BJ (cell line): ENCODE data around the gene CATSPERD. TPM values are rescaled to one million over a fixed set of nuclear protein-coding genes. Genes with fewer than 3 reads are reported as not detected.
"Not testable (repeated sequence)": the region's sequence is repeated elsewhere in the genome, so short reads cannot be mapped to it uniquely, and the experiment has no call there.

Source experiments
- CTCF ChIA-PET: fragments of 350-600 bp; formaldehyde crosslinking; extraction: SDS; loops from one replicate; lab custom pipeline; 2021; ENCODE audit warnings: antibody characterized with exemption, inconsistent platforms; lab: Yijun Ruan, JAX
- POLR2A ChIA-PET: fragments of 300-600 bp; sonication (Branson Sonifier 250); formaldehyde crosslinking; extraction: SDS; loops from one replicate; lab custom pipeline; 2021; ENCODE audit warnings: antibody characterized with exemption; lab: Charles Lee
- DNase-seq: peaks from one replicate; pipeline ENCODE4 v3.0.0-alpha.2; 2011; ENCODE audit warnings: low read depth
- H3K27me3 ChIP-seq: 2 replicates; pipeline ENCODE4 v1.6.0; 2011; ENCODE audit warnings: low read length; ENCODE audit not compliant: control insufficient read depth, insufficient read depth
- H3K36me3 ChIP-seq: 2 replicates; pipeline ENCODE4 v1.5.1; 2011; ENCODE audit warnings: low read length; ENCODE audit not compliant: control insufficient read depth, insufficient read depth
- H3K4me3 ChIP-seq: 2 replicates; pipeline ENCODE4 v1.5.1; 2011; ENCODE audit warnings: low read depth, mild to moderate bottlenecking, control low read depth, low read length
- polyA plus RNA-seq: library from polyadenylated mRNA; depleted of rRNA; stranded (reverse); fragments of >200 nt; gene quantifications from 2 replicates; pipeline ENCODE4 v1.2.3, GENCODE V29; 2011
- TF ChIP-seq, protein P1 (sequence below): IDR thresholded peaks from 2 replicates; pipeline ENCODE4 v1.5.1; 2011; ENCODE audit warnings: low read depth, mild to moderate bottlenecking, control low read depth, inconsistent platforms, low read length, moderate library complexity; ENCODE audit not compliant: insufficient read depth

The CATSPERD gene
- polyA plus RNA-seq, 1 experiment: not detected

GRCh38 chr19:5697022-5697889, 23.2 kb upstream of the CATSPERD start:
- ChIA-PET POLR2A (no interaction called here), CTCF (no interaction called here)
- peaks cover 63% of the 10 kb centered on the region for H3K36me3 ChIP-seq

GRCh38 chr19:5697890-5698634, 22.4 kb upstream of the CATSPERD start:
- Histone ChIP-seq H3K27me3 (no peaks in the 10 kb centered on the region), H3K4me3 (no peak overlapping the region), H3K36me3 (peaks cover 56% of the 10 kb centered on the region)
- TF ChIP-seq, protein P1, sequence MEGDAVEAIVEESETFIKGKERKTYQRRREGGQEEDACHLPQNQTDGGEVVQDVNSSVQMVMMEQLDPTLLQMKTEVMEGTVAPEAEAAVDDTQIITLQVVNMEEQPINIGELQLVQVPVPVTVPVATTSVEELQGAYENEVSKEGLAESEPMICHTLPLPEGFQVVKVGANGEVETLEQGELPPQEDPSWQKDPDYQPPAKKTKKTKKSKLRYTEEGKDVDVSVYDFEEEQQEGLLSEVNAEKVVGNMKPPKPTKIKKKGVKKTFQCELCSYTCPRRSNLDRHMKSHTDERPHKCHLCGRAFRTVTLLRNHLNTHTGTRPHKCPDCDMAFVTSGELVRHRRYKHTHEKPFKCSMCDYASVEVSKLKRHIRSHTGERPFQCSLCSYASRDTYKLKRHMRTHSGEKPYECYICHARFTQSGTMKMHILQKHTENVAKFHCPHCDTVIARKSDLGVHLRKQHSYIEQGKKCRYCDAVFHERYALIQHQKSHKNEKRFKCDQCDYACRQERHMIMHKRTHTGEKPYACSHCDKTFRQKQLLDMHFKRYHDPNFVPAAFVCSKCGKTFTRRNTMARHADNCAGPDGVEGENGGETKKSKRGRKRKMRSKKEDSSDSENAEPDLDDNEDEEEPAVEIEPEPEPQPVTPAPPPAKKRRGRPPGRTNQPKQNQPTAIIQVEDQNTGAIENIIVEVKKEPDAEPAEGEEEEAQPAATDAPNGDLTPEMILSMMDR: no peak
- DNase-seq: no peak
- ChIA-PET POLR2A (no interaction called here), CTCF (interaction anchor here (2.5 kb wide), 1 partner anchor 8 kb away, joined by 7 read pairs; the partner anchor contains the start of gene RPL36)

More at GRCh38 chr19:5697022-5697889, 23.2 kb upstream of the CATSPERD start:
- TF ChIP-seq, protein P1: no peak
- DNase-seq: no peak
- Histone ChIP-seq H3K4me3 (no peak overlapping the region), H3K27me3 (no peaks in the 10 kb centered on the region)

DNA sequence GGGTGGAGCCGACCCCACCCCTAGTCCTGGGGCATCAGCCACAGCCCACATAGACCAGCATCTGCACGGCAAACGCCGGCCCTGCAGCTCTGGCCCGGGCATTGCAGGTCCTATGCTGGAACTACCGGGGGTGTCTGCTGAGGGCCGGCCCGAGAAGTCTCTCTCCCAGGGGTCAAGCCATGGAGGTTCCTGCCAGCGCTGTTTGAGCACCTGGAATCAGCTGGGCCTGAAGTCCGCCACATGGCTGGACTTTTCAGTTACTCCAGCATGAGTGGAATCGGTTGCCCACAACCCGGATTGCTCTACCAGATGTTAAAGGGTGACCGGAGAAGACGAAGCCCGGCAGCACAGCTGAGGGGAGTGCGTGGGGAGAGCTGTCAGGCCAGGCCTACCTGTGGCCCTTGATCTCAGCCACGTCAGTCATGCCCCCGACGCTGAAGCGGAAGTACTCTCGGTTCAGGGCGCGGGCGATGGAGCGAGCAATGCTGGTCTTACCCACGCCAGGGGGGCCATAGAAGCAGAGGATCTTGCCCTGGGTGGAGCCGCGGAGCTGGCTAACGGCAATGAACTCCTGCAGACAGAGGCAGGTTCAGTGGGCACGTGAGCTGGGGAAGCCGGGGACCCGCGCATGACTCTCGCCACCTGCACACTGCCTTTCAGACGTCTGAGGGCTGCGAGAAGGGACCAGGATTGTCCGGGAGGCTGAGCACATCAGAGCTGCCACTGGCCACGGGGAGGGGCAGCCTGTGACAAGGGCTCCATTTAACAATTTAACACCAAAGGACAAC, 21.6 kb upstream of the CATSPERD start:
- Histone ChIP-seq H3K27me3 (no peaks in the 10 kb centered on the region), H3K4me3 (no peak overlapping the region), H3K36me3 (peaks cover 56% of the 10 kb centered on the region)
- no peak for DNase-seq
- TF ChIP-seq, protein P1: no peak
- CTCF ChIA-PET: interaction anchor here (2.5 kb wide), 1 partner anchor 9 kb away, joined by 7 read pairs; the partner anchor contains the start of gene RPL36
- POLR2A ChIA-PET: no interaction called here

- no peak for DNase-seq
- Histone ChIP-seq H3K27me3 (no peaks in the 10 kb centered on the region), H3K36me3 (peaks cover 55% of the 10 kb centered on the region), H3K4me3 (no peak overlapping the region)
- TF ChIP-seq, protein P1: no peak
- CTCF ChIA-PET: interaction anchor here (0.6 to 2.5 kb wide), 2 partner anchors 11 to 13 kb away, joined by 3 to 7 read pairs; partner anchors contain the start of gene RPL36
- POLR2A ChIA-PET: no interaction called here
These were observed 19.9 kb upstream of the CATSPERD start for GRCh38 chr19:5700455-5701092.

DNA sequence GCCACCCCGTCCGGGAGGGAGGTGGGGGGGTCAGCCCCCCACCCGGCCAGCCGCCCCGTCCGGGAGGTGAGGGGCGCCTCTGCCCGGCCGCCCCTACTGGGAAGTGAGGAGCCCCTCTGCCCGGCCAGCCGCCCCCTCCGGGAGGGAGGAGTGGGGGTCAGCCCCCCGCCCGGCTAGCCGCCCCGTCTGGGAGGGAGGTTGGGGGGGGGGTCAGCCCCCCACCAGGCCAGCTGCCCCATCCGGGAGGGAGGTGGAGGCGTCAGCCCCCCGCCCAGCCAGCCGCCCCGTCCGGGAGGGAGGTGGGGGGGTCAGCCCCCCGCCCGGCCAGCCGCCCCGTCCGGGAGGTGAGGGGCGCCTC, 18.4 kb upstream of the CATSPERD start:
- H3K4me3 ChIP-seq, H3K27me3 ChIP-seq, DNase-seq, POLR2A ChIA-PET, CTCF ChIA-PET: not testable (repeated sequence)
- H3K36me3 ChIP-seq: peaks cover 51% of the 10 kb centered on the region
